GM15510 (cell line): ENCODE data around the gene ZNF30.

ENCODE experiments used
- POLR2A ChIP-seq: IDR thresholded peaks from 3 replicates; pipeline ENCODE4 v1.6.1; 2011; ENCODE audit warnings: borderline replicate concordance; ENCODE audit not compliant: insufficient read length; ENCODE audit errors: extremely low read depth

Gene ZNF30

GRCh38 chr19:34926685-34927375 lies at the start of gene ZNF30:
TSS of gene ZNF30 (plus strand) at chr19:34926903. CDS start at chr19:34929948, 3,045 bp downstream.
- TF ChIP-seq POLR2A: peak; percentile 67

- TF ChIP-seq POLR2A: no peak
These were observed 47.1 kb upstream of the ZNF30 start for GRCh38 chr19:34879563-34879962.

GRCh38 chr19:34880034-34880433 lies 46.7 kb upstream of the ZNF30 start:
- TF ChIP-seq POLR2A: no peak

- TF ChIP-seq POLR2A: no peak
These were observed 44.7 kb upstream of the ZNF30 start for GRCh38 chr19:34881982-34882381.

- no peak for TF ChIP-seq POLR2A
These were observed 38.6 kb upstream of the ZNF30 start for GRCh38 chr19:34888091-34888490.

GRCh38 chr19:34900245-34900644 lies 26.5 kb upstream of the ZNF30 start:
- no peak for TF ChIP-seq POLR2A

- TF ChIP-seq POLR2A: no peak
These were observed 21.8 kb upstream of the ZNF30 start for GRCh38 chr19:34904664-34905527.

- no peak for TF ChIP-seq POLR2A
These were observed 15.9 kb upstream of the ZNF30 start for GRCh38 chr19:34910770-34911169.

GRCh38 chr19:34918190-34918589 lies 8.5 kb upstream of the ZNF30 start:
- no peak for TF ChIP-seq POLR2A

- TF ChIP-seq POLR2A: no peak
These were observed 1.3 kb upstream of the ZNF30 start for GRCh38 chr19:34925278-34925855.

GRCh38 chr19:34926361-34926684 lies 380 bp upstream of the ZNF30 start:
- TF ChIP-seq POLR2A: no peak

- TF ChIP-seq POLR2A: no peak
These were observed 5.8 kb downstream of the ZNF30 start for GRCh38 chr19:34932494-34932893.

- no peak for TF ChIP-seq POLR2A
These were observed 9.5 kb downstream of the ZNF30 start for GRCh38 chr19:34936184-34936583.

GRCh38 chr19:34938886-34939285 lies 12.2 kb downstream of the ZNF30 start:
- TF ChIP-seq POLR2A: no peak

GRCh38 chr19:34943861-34944573 lies 17.3 kb downstream of the ZNF30 start:
- TF ChIP-seq POLR2A: no peak
